SJCRH30 (cell line): ENCODE data around the gene TUBA1B. TPM values are rescaled to one million over a fixed set of nuclear protein-coding genes. Genes with fewer than 3 reads are reported as not detected.
"Not testable (repeated sequence)": the region's sequence is repeated elsewhere in the genome, so short reads cannot be mapped to it uniquely, and the experiment has no call there.

Experiments
- DNase-seq, 2 experiments: peaks; one replicate each; pipeline ENCODE4 v3.0.0-alpha.2; 2015 to 2020
- H3K27ac ChIP-seq: fragments of 250-450 bp; sonication (Bioruptor Pico); 2 replicates; pipeline ENCODE4 v1.5.1; 2020; ENCODE audit warnings: mild to moderate bottlenecking, moderate library complexity
- H3K27me3 ChIP-seq: fragments of 250-450 bp; sonication (Bioruptor Pico); 2 replicates; pipeline ENCODE4 v1.5.1; 2020; ENCODE audit warnings: mild to moderate bottlenecking, moderate library complexity
- H3K36me3 ChIP-seq: fragments of 250-450 bp; sonication (Bioruptor Pico); 2 replicates; pipeline ENCODE4 v1.5.1; 2020; ENCODE audit warnings: mild to moderate bottlenecking, moderate library complexity
- H3K4me1 ChIP-seq: fragments of 250-450 bp; sonication (Bioruptor Pico); 2 replicates; pipeline ENCODE4 v1.5.1; 2020; ENCODE audit warnings: mild to moderate bottlenecking, moderate library complexity
- H3K4me3 ChIP-seq: fragments of 250-450 bp; sonication (Bioruptor Pico); 2 replicates; pipeline ENCODE4 v1.5.1; 2020; ENCODE audit warnings: mild to moderate bottlenecking, moderate library complexity
- H3K9me3 ChIP-seq: fragments of 250-450 bp; sonication (Bioruptor Pico); replicated peaks from 2 replicates; pipeline ENCODE4 v1.5.1; 2020; ENCODE audit warnings: mild to moderate bottlenecking, moderate library complexity
- total RNA-seq: library from RNA; depleted of rRNA; stranded (reverse); fragments of >200 nt; shearing (Covaris generic); gene quantifications from 2 replicates; pipeline ENCODE4 v1.2.3, GENCODE V29; 2014

Gene TUBA1B
- total RNA-seq, 1 experiment from 2014 or later: 5,262 TPM

DNA sequence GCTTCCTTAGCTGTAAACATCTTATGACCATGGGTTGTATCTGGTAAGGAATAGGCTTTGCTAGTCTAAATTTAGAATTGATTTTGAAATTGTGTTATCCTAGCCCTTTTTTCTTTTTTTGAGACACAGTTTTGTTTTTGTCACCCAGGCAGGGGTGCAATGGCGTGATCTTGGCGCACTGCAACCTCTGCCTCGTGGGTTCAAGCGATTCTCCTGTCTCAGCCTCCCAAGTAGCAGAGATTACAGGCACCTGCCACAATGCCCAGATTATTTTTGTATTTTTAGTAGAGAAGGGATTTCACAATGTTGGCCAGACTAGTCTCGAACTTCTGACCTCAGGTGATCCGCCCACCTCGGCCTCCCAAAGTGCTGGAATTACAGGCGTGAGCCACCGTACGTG, 2.4 kb upstream of the TUBA1B start:
- H3K4me3 ChIP-seq: peak overlapping the region; percentile 94; the same call in 1 of the 2 replicates
- no peaks in the 10 kb centered on the region for H3K27me3 ChIP-seq
- peaks cover 12% of the 10 kb centered on the region; the same call in 1 of the 2 replicates for H3K4me1 ChIP-seq
- peaks cover 23% of the 10 kb centered on the region for H3K36me3 ChIP-seq
- DNase-seq: no peak
- H3K27ac ChIP-seq: no peak overlapping the region
- no peaks in the 10 kb centered on the region for H3K9me3 ChIP-seq

DNA sequence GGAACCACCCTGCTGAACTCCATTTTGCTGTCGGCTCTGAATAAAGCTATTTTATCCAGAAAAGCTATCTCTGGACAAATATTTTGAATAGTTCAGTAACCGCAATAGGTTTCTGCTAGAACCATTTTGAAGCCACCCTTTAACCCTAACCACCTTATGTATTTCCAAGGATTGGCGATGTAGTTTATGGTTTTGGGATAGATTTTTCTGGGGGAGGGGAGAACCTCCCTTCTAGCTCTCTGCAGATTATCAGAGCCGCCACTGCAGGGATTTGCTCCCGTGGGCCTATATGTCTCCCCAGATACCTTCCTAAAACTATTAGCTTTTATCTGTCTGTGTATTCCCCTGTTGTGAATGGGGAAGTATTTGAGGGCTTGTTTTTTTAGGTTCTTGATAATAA, 1.8 kb upstream of the TUBA1B start:
- peaks cover 24% of the 10 kb centered on the region for H3K36me3 ChIP-seq
- peak overlapping the region; percentile 4; the same call in 1 of the 2 replicates for H3K27ac ChIP-seq
- peaks cover 12% of the 10 kb centered on the region; the same call in 1 of the 2 replicates for H3K4me1 ChIP-seq

DNA sequence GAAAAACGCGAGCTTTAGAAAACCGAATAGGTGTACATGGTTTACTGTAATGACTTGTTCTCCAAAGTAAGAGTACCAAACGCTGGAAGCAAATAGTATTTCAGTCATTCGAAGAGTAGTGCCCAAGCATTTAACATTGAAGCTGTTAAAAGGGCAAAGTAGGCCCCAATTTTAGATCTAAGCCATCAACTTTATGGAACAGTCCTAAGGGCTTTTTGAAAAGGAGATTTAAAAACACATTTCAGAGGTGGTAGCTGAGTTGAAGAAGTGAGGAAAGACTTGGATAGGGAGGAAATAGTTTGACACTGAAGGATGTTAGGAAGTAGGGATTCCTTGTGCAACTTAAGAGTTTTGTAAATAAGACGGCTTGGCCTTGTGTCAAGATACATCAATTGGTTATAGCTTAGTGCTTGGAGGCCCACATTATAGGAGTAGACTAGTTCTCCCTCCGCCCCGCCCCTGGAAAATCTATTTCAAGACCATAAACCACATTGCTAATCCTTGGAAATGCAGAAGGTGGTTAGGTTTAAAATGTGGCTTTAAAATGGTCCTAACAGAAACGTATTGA, 783 bp upstream of the TUBA1B start:
- Histone ChIP-seq H3K9me3 (no peaks in the 10 kb centered on the region), H3K36me3 (peaks cover 35% of the 10 kb centered on the region), H3K4me1 (peaks cover 12% of the 10 kb centered on the region; the same call in 1 of the 2 replicates), H3K27me3 (no peaks in the 10 kb centered on the region), H3K4me3 (peak overlapping the region; percentile 94), H3K27ac (peak overlapping the region; percentile 31)
- peak; percentile 74 to 79 for DNase-seq

More for the DNA sequence above, 1.8 kb upstream of the TUBA1B start:
- Histone ChIP-seq H3K9me3 (no peaks in the 10 kb centered on the region), H3K27me3 (no peaks in the 10 kb centered on the region), H3K4me3 (peak overlapping the region; percentile 94)
- DNase-seq: peak in 1 of 2 experiments; percentile 44

DNA sequence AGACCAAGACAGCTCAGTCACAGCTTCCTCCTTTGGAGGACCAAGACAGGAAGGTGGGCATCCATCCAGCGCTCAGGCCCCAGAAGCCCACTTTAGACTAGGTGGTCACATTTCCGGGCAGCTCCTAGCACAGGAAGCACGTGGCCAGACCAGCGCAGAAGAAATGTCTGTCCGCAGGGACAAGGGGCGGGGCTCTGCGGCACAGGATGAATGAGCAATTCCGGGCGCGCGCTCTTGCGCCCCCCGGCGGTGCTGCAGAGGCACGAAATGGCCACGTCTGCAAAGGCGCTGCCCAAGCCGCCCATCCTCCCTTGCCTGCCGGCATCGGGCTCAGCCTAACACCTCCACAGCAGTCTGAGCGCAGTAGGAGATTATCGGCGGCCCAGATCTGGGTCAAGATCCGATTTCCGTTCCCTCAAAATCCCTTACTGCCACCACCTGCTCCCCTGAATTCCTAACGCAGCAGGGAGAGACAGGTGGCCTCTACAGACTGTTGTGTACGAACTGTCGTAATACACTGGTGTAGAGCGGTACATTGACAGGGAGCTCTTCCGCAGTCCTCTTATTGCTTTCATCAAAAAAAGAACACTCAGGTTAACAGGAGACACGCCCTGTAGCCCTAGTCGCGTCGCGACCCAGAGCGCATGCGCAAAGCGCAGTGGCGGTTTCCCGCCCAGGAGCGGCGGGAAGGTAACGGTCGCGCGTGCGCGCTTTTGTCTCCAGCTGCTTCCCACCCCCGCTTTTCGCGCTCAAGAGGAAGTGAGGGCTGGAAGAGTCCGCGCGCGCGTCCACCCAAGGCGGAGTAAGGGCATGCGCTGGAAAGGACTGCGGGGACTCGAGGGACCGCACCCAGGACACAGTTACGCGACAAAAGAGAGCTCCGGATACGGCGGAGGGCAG, 794 bp downstream of the TUBA1B start:
- Histone ChIP-seq H3K9me3 (no peaks in the 10 kb centered on the region), H3K36me3 (peaks cover 38% of the 10 kb centered on the region), H3K4me1 (peaks cover 12% of the 10 kb centered on the region; the same call in 1 of the 2 replicates), H3K27me3 (no peaks in the 10 kb centered on the region), H3K27ac (peak overlapping the region; percentile 97), H3K4me3 (peak overlapping the region; percentile 94)
- peak; percentile 96 to 97 for DNase-seq

DNA sequence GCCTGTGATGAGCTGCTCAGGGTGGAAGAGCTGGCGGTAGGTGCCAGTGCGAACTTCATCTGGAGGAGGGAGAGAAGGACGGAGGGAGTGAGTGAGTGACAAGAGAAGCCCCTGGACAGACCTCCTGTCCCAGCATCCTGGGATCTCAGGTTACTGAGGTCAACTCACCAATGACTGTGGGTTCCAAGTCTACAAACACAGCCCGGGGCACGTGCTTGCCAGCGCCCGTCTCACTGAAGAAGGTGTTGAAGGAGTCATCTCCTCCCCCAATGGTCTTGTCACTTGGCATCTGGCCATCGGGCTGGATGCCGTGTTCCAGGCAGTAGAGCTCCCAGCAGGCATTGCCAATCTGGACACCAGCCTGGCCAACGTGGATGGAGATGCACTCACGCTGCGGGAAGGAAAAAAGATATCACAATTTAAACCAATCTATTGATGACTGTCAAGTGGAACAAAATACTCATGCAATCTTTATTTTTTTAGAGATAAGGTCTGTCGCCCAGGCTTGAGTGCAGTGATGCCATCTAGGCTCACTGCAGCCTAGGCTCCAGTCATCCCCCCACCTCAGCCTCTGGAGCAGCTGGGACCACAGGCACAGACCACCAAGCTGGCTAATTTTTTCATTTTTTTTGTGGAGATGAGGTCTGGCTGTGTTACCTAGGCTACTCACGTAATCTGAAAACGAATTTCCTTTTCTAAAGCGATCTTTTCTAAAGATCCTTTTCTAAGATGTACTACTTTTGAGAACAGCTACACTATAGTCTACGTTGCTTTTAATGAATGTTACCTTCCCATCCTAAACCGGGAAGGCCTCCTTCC, 1.7 kb downstream of the TUBA1B start:
- H3K27me3 ChIP-seq: no peaks in the 10 kb centered on the region
- H3K9me3 ChIP-seq: no peaks in the 10 kb centered on the region
- peaks cover 38% of the 10 kb centered on the region for H3K36me3 ChIP-seq
- peak overlapping the region; percentile 94 for H3K4me3 ChIP-seq
- peak overlapping the region; percentile 97 for H3K27ac ChIP-seq
- peaks cover 12% of the 10 kb centered on the region; the same call in 1 of the 2 replicates for H3K4me1 ChIP-seq
- DNase-seq: no peak

DNA sequence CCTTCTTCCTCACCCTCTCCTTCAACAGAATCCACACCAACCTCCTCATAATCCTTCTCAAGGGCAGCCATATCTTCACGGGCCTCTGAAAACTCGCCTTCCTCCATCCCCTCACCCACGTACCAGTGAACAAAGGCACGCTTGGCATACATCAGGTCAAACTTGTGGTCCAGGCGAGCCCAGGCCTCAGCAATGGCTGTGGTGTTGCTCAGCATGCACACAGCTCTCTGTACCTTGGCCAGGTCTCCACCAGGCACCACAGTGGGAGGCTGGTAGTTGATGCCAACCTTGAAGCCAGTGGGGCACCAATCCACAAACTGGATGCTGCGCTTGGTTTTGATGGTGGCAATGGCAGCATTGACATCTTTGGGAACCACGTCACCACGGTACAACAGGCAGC, 3.2 kb downstream of the TUBA1B start:
- not testable (repeated sequence) for DNase-seq, H3K4me3 ChIP-seq, H3K27ac ChIP-seq, H3K27me3 ChIP-seq, H3K9me3 ChIP-seq
- peaks cover 38% of the 10 kb centered on the region for H3K36me3 ChIP-seq
- peaks cover 12% of the 10 kb centered on the region; the same call in 1 of the 2 replicates for H3K4me1 ChIP-seq

DNA sequence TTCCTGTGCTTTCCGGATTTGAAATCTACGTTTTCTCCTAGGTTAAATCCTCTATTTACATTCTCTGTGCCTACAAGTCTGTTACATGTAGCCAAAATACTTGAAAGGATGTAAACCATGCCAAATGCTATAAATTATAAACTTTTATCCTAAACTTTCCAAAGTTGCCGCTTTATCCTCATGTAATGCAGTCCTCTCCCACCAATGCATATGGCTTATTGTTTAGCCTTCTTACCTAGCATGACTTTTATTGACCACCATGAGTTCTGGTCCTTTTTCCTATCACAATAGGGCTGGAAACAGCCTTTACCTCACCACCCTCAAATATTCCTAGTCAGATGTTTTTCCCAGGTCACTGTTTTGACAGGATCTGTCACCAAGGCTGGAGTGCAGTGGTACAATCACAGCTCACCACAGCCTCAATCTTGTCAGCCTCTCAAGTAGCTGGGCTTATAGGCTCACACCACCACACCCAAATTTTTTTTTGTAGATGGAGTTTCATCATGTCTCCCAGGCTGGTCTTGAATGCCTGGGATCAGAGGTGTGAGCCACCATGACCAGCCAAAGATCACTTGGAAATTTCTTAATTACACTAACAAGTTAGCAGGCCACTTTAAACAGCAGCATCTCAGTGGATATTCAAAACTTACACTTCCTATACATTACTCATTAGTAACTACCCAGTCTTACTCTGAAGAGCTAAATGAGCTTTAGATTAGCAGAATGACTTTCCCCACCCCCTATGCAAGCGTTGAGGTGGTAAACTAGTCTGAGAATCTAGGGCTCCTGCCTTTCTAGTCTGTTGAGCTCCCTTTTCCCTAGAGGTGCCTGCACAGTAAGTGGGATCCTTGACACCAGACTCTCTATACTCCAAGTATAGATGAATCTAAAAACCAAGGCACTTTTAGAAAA, 4.1 kb downstream of the TUBA1B start:
- H3K27ac ChIP-seq: no peak overlapping the region

DNA sequence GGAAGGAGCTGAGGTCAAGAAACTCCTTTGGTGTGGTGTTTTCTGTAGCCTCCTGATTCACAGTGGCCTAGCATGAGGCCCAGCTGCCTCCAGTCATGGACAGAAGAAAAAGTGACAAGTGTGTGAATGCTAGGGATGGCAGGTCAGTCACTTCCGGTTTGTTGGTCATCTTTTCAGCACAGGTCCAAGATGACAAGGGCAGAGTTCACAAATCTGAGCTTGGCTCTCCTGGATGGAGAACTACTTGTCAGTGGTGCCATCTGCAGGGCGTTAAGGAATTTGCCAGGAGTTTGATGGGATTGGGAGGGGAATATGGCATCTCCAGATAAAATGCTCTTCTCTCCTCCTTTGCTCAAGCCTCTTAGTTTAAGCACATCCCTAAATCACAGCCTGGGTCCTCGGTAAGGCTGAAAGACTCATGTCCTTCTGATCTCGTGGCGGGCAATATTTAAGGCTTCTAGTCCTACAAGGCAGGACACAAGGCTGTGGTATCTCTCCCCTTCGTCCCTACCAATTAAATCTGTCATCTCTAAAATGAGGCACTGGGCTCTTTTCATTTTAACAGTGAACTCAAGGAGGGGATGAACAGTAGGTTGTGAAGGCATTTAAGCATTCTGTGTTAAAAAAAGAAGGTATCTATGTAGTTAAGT, 10.0 kb downstream of the TUBA1B start:
- Histone ChIP-seq H3K27me3 (peaks cover 3% of the 10 kb centered on the region), H3K4me1 (no peaks in the 10 kb centered on the region)
- DNase-seq: peak; percentile 59 to 79

More for the DNA sequence above, 4.1 kb downstream of the TUBA1B start:
- Histone ChIP-seq H3K27me3 (no peaks in the 10 kb centered on the region), H3K4me3 (no peak overlapping the region), H3K4me1 (peaks cover 6% of the 10 kb centered on the region; the same call in 1 of the 2 replicates), H3K36me3 (peaks cover 38% of the 10 kb centered on the region), H3K9me3 (no peaks in the 10 kb centered on the region)
- peak in 1 of 2 experiments; percentile 41 for DNase-seq

DNA sequence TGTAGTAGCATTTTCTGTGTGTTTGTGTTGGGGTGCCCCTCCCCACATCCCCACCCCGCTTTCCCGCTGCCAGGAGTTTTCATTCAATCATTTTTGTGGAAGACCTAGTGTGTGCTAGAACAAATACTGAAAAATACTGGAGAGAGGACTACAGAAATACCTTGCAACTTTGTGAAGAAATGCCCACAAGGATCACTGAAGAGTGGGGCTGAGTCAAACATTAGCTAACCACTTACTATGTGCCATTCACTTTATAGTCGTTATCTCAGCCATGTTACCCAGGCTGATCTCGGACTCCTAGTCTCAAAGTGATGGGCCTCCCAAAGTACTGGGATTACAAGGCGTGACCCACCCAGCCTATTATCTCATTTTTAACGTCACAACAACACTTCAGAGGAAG, 20.0 kb downstream of the TUBA1B start:
- 0 out of 2 replicates have a peak, but pooled peaks cover 3% of the 10 kb centered on the region for H3K9me3 ChIP-seq
- peaks cover 4% of the 10 kb centered on the region for H3K4me1 ChIP-seq
- no peaks in the 10 kb centered on the region for H3K36me3 ChIP-seq
- H3K4me3 ChIP-seq: peak overlapping the region; percentile 70
- no peak for DNase-seq
- no peak overlapping the region for H3K27ac ChIP-seq
- no peaks in the 10 kb centered on the region for H3K27me3 ChIP-seq

More for the DNA sequence above, 10.0 kb downstream of the TUBA1B start:
- no peaks in the 10 kb centered on the region for H3K36me3 ChIP-seq
- H3K4me3 ChIP-seq: no peak overlapping the region
- no peaks in the 10 kb centered on the region for H3K9me3 ChIP-seq
- H3K27ac ChIP-seq: no peak overlapping the region

DNA sequence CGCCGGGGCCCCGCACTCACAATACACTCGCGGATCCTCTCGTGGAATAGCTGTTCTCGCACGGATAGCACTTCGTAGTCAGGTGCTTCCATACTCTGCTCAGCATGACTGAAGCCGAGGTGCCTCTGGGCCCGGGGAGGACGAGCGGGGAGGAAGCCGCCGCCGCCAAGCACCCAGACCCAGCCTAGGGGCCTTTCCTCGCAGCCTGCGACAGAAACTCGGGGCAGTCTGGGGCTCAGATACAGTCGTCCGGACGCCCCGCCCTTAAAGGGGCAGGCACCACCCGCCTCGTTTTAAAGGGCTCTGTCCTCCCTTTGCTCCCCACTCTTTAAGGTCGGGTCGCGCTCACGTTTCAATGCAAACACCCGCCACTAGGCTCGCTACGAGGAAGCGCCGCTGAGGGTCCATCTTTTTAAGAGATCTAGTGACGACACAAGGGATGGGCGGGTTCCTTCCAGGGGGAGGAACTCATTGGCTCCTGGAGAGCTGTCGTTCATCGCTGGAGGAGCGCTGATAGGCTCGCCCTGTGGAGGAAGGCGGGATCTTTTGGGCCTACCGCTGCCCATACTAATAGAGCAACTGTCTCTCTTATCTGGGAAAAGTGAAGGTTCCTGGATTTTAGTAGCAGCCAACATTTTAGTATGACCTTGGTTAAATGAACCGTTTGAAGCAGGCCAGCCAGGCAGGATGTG, 20.6 kb downstream of the TUBA1B start, which contains the start of gene LMBR1L:
TSS of gene LMBR1L (minus strand) at position 384 of the 692 bp plus-strand sequence. CDS start at position 92, 292 bp downstream.
- Histone ChIP-seq H3K27me3 (no peaks in the 10 kb centered on the region), H3K9me3 (0 out of 2 replicates have a peak, but pooled peaks cover 3% of the 10 kb centered on the region), H3K36me3 (no peaks in the 10 kb centered on the region), H3K4me3 (peak within 1 kb of the TSS; percentile 70), H3K4me1 (peaks cover 4% of the 10 kb centered on the region), H3K27ac (no peak within 1 kb of the TSS)
- peak; percentile 99 to 100 for DNase-seq

DNA sequence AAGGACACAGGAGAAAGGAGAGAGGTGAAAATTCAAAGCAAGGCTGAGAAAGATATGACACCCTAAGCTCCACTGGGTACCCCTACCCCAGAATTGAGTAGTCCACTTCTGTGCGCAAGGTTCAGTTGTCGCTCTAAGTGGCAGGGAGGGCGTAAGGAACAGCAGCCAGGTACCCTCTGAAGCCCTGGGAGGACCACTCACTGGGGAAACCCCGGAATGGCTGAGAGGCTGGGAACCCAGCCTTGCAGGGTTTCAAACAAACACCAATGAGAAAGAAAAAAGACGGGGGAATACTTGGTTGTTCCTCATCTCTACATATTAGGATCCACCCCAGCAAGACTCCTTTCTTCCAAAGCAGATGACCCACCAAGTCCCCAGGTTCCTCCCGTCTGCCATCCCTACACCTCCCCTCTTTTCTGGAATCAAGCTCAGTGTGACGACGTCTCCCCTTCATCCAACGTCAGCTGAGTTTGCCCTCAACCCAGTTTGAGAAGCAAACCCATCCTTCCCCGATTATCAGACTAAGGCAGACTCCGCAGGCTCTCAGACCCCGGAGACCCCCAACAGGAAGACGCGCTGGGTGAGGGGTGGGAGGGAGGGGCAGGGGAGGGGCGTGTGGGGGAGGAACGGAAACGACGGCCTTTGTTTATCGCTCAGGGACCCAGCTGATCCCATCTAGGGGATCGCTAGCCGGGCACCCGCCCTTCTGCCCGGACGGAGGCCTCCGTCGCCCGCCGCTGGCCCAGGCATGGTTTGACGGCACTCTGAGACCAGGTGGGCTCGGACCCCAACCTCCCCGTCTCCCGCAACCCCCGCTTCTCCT, 21.3 kb downstream of the TUBA1B start:
- H3K27ac ChIP-seq: no peak overlapping the region
- DNase-seq: no peak
- H3K9me3 ChIP-seq: 0 out of 2 replicates have a peak, but pooled peaks cover 3% of the 10 kb centered on the region
- H3K4me3 ChIP-seq: peak overlapping the region; percentile 70
- no peaks in the 10 kb centered on the region for H3K36me3 ChIP-seq
- H3K27me3 ChIP-seq: no peaks in the 10 kb centered on the region
- peaks cover 4% of the 10 kb centered on the region for H3K4me1 ChIP-seq

DNA sequence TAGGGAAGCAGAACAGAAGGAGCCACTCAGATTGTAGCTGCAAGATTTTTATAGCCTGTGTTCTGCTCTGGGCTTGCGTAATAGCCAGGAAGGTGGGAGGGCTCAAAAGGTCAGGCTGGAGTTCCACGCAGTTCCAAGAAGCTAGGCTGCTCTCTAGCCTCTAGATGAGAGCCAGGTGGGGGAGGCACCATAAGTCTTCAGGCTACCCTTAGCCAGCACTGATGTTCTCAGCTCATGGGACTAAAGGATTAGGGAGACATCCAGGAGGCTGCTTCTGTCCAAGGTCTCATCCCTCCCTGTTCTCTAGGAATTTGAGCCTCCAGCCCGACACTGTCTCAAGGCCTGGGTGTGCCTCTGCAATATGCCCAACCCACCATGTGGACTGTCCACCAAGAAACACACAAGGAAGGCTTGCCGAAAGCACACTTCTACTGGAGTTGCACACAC, 22.2 kb downstream of the TUBA1B start:
- H3K4me1 ChIP-seq: peaks cover 4% of the 10 kb centered on the region
- no peak for DNase-seq
- no peak overlapping the region for H3K4me3 ChIP-seq
- H3K27me3 ChIP-seq: no peaks in the 10 kb centered on the region
- no peaks in the 10 kb centered on the region for H3K36me3 ChIP-seq
- 0 out of 2 replicates have a peak, but pooled peaks cover 3% of the 10 kb centered on the region for H3K9me3 ChIP-seq
- no peak overlapping the region for H3K27ac ChIP-seq
